ENCODE results near the gene DNPEP.

DNPEP gene

GRCh38 chr2:219387306-219388120 lies at the start of gene DNPEP:
DNPEP (minus strand) TSS chr2:219387912; CDS start chr2:219387794, 118 bp downstream.
- no peak for TF ChIP-seq SNAI2 (CRISPR knock-in tag; IDR thresholded peaks at IDR 0.05)
- TF ChIP-seq, protein P1, sequence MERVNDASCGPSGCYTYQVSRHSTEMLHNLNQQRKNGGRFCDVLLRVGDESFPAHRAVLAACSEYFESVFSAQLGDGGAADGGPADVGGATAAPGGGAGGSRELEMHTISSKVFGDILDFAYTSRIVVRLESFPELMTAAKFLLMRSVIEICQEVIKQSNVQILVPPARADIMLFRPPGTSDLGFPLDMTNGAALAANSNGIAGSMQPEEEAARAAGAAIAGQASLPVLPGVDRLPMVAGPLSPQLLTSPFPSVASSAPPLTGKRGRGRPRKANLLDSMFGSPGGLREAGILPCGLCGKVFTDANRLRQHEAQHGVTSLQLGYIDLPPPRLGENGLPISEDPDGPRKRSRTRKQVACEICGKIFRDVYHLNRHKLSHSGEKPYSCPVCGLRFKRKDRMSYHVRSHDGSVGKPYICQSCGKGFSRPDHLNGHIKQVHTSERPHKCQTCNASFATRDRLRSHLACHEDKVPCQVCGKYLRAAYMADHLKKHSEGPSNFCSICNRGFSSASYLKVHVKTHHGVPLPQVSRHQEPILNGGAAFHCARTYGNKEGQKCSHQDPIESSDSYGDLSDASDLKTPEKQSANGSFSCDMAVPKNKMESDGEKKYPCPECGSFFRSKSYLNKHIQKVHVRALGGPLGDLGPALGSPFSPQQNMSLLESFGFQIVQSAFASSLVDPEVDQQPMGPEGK (CRISPR knock-in tag; IDR thresholded peaks at IDR 0.05; ENCODE audit: borderline replicate concordance) = peak; percentile 54; the same call in 1 of the 2 replicates
- TF ChIP-seq TOX (CRISPR knock-in tag; IDR thresholded peaks at IDR 0.05; ENCODE audit: borderline replicate concordance) = no peak
- TF ChIP-seq, protein P2, sequence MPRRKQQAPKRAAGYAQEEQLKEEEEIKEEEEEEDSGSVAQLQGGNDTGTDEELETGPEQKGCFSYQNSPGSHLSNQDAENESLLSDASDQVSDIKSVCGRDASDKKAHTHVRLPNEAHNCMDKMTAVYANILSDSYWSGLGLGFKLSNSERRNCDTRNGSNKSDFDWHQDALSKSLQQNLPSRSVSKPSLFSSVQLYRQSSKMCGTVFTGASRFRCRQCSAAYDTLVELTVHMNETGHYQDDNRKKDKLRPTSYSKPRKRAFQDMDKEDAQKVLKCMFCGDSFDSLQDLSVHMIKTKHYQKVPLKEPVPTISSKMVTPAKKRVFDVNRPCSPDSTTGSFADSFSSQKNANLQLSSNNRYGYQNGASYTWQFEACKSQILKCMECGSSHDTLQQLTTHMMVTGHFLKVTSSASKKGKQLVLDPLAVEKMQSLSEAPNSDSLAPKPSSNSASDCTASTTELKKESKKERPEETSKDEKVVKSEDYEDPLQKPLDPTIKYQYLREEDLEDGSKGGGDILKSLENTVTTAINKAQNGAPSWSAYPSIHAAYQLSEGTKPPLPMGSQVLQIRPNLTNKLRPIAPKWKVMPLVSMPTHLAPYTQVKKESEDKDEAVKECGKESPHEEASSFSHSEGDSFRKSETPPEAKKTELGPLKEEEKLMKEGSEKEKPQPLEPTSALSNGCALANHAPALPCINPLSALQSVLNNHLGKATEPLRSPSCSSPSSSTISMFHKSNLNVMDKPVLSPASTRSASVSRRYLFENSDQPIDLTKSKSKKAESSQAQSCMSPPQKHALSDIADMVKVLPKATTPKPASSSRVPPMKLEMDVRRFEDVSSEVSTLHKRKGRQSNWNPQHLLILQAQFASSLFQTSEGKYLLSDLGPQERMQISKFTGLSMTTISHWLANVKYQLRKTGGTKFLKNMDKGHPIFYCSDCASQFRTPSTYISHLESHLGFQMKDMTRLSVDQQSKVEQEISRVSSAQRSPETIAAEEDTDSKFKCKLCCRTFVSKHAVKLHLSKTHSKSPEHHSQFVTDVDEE (CRISPR knock-in tag; IDR thresholded peaks at IDR 0.05) = peak; percentile 30; the same call in 1 of the 2 replicates
- TF ChIP-seq ESRRG (CRISPR knock-in tag; IDR thresholded peaks at IDR 0.05) = no peak
- no peak for TF ChIP-seq TCF4 (CRISPR knock-in tag; IDR thresholded peaks at IDR 0.05; ENCODE audit: borderline replicate concordance)
- TF ChIP-seq PPARA (CRISPR knock-in tag; IDR thresholded peaks at IDR 0.05; ENCODE audit: borderline replicate concordance) = no peak
- 0 out of 2 replicates have a peak, but pooled peaks have one; percentile 52 for TF ChIP-seq GLIS3 (CRISPR knock-in tag; IDR thresholded peaks at IDR 0.05)
- peak; percentile 82 for ATAC-seq

- TF ChIP-seq GLIS3 (CRISPR knock-in tag; IDR thresholded peaks at IDR 0.05) (no peak), ZNF565 (CRISPR knock-in tag; conservative IDR thresholded peaks at IDR 0.05; ENCODE audit: low read depth) (no peak), CSDC2 (CRISPR knock-in tag; IDR thresholded peaks at IDR 0.05) (no peak), RARB (CRISPR knock-in tag; IDR thresholded peaks at IDR 0.05) (no peak), BACH2 (CRISPR knock-in tag; IDR thresholded peaks at IDR 0.05; ENCODE audit: borderline replicate concordance) (no peak), POU6F1 (CRISPR knock-in tag; IDR thresholded peaks at IDR 0.05; ENCODE audit: borderline replicate concordance, low read depth) (no peak), ZNF8 (CRISPR knock-in tag; IDR thresholded peaks at IDR 0.05) (no peak), TOX (CRISPR knock-in tag; IDR thresholded peaks at IDR 0.05; ENCODE audit: borderline replicate concordance) (no peak), SNAI2 (CRISPR knock-in tag; IDR thresholded peaks at IDR 0.05) (no peak)
- TF ChIP-seq, protein P1 (CRISPR knock-in tag; IDR thresholded peaks at IDR 0.05; ENCODE audit: borderline replicate concordance) = no peak
- ATAC-seq = no peak
Observed at GRCh38 chr2:219437141-219437540, 49.4 kb upstream of the DNPEP start.

DNA sequence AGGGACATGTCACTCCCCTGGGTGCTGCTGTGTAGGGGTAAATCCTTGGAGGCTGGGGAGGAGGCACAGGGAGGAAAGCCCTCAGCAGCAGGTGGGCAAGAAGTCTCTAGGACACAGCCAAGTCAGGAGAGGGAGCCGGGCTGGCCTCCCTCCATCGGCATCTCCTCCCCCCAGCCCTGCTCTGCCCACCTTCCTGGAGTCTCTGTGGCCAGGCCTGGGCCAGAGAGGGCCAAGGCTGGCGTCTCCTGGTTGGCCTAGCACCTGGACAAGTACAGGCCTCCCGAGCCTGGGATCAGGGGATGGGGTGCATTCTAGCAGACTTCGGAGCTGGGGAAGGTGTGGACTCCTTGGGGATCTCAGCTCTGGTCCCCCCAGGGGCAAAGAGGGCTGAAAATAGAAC lies 48.8 kb upstream of the DNPEP start:
- ATAC-seq = no peak
- TF ChIP-seq, protein P1 (CRISPR knock-in tag; IDR thresholded peaks at IDR 0.05; ENCODE audit: borderline replicate concordance) = no peak
- TF ChIP-seq POU6F1 (CRISPR knock-in tag; IDR thresholded peaks at IDR 0.05; ENCODE audit: borderline replicate concordance, low read depth) = no peak
- no peak for TF ChIP-seq ISL1 (CRISPR knock-in tag; IDR thresholded peaks at IDR 0.05)
- TF ChIP-seq OSR1 (CRISPR knock-in tag; IDR thresholded peaks at IDR 0.05) = no peak
- no peak for TF ChIP-seq ZFP30 (CRISPR knock-in tag; IDR thresholded peaks at IDR 0.05)
- no peak for TF ChIP-seq GLIS3 (CRISPR knock-in tag; IDR thresholded peaks at IDR 0.05)
- no peak for TF ChIP-seq RARB (CRISPR knock-in tag; IDR thresholded peaks at IDR 0.05)
- TF ChIP-seq ESRRG (CRISPR knock-in tag; IDR thresholded peaks at IDR 0.05) = no peak
- TF ChIP-seq, protein P2 (CRISPR knock-in tag; IDR thresholded peaks at IDR 0.05) = no peak
- no peak for TF ChIP-seq PPARA (CRISPR knock-in tag; IDR thresholded peaks at IDR 0.05; ENCODE audit: borderline replicate concordance)
- no peak for TF ChIP-seq ZC3H10 (CRISPR knock-in tag; IDR thresholded peaks at IDR 0.05)
- no peak for TF ChIP-seq ARNTL (CRISPR knock-in tag; IDR thresholded peaks at IDR 0.05; ENCODE audit: borderline replicate concordance, low read depth)
- TF ChIP-seq CSDC2 (CRISPR knock-in tag; IDR thresholded peaks at IDR 0.05) = no peak

Data from SK-N-SH treated with all-trans-retinoic acid at 6 μM for 48 hours (cell line).